ENCODE data around the gene TNRC6B.

GRCh38 chr22:40332319-40332781 lies 154.6 kb downstream of the TNRC6B start:
- TF ChIP-seq CTCF (conservative IDR thresholded peaks at IDR 0.05; ENCODE audit: low read length), result no peak
- TF ChIP-seq EZH2phosphoT487 (IDR thresholded peaks at IDR 0.05; ENCODE audit: borderline replicate concordance, low read depth, low read length), result no peak

Measured in OCI-LY7 (cell line).